Mucosa of rectum (tissue), 2 donors: Measurements from ENCODE around the gene TBK1.

Experiments used
- H3K27ac ChIP-seq, 2 donors: one replicate each; pipeline ENCODE4 v1.7.0; 2013; ENCODE audit warnings: inconsistent platforms in 2 of 2, low read depth in 2 of 2, low read length in 2 of 2
- H3K27me3 ChIP-seq, 2 donors: one replicate each; pipeline ENCODE4 v1.7.0; 2013; ENCODE audit warnings: low read length in 2 of 2; ENCODE audit not compliant: control insufficient read depth in 2 of 2, insufficient read depth in 2 of 2
- H3K36me3 ChIP-seq, 2 donors: one replicate each; pipeline ENCODE4 v1.7.0; 2013; ENCODE audit warnings: low read length in 2 of 2; ENCODE audit not compliant: control insufficient read depth in 2 of 2, insufficient read depth in 2 of 2
- H3K4me1 ChIP-seq, 2 donors: one replicate each; pipeline ENCODE4 v1.7.0; 2013; ENCODE audit warnings: low read length in 2 of 2, mild to moderate bottlenecking in 1 of 2; ENCODE audit not compliant: control insufficient read depth in 2 of 2, insufficient read depth in 2 of 2
- H3K4me3 ChIP-seq, 2 donors: one replicate each; pipeline ENCODE4 v1.7.0; 2013; ENCODE audit warnings: low read length in 2 of 2
- H3K9ac ChIP-seq, 2 donors: one replicate each; pipeline ENCODE4 v1.7.0; 2013; ENCODE audit warnings: low read length in 2 of 2, low read depth in 1 of 2, mild to moderate bottlenecking in 1 of 2
- H3K9me3 ChIP-seq, 2 donors: one replicate each; pipeline ENCODE4 v1.7.0; 2013; ENCODE audit warnings: low read length in 2 of 2; ENCODE audit not compliant: control insufficient read depth in 2 of 2
- donor health status: healthy.
- donor health status: Normal muscosa, but diverticular disease.

The TBK1 gene

GRCh38 chr12:64419696-64420095 is 32.2 kb upstream of the TBK1 start:
- H3K27ac ChIP-seq = no peak overlapping the region
- H3K36me3 ChIP-seq = peaks cover 63 to 73% of the 10 kb centered on the region in 2 donors
- no peak overlapping the region for H3K4me3 ChIP-seq
- H3K27me3 ChIP-seq = no peaks in the 10 kb centered on the region
- no peaks in the 10 kb centered on the region for H3K4me1 ChIP-seq
- no peak overlapping the region for H3K9ac ChIP-seq
- H3K9me3 ChIP-seq = no peaks in the 10 kb centered on the region

DNA sequence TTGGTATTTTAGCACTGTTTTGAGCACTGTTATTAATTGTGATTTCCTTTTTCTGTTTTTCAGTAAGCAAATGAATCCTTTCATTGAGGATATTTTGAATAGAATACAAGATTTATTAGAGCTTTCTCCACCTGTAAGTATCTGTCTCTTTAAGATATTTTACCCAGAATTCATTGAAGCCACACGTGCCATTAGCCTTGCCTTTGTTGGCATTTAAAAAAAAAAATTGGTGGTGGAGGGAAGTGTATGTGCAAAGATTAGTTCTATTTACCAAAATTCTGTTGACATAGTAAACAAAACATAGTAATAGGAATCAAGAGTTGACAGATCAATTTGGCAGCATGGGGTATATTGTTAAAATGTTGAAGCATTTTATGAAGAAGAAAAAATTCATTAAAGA is 23.9 kb upstream of the TBK1 start:
- Histone ChIP-seq H3K9ac (no peak overlapping the region), H3K4me3 (no peak overlapping the region), H3K36me3 (peaks cover 68 to 69% of the 10 kb centered on the region in 2 donors), H3K9me3 (no peaks in the 10 kb centered on the region), H3K4me1 (no peaks in the 10 kb centered on the region), H3K27me3 (no peaks in the 10 kb centered on the region), H3K27ac (no peak overlapping the region)

DNA sequence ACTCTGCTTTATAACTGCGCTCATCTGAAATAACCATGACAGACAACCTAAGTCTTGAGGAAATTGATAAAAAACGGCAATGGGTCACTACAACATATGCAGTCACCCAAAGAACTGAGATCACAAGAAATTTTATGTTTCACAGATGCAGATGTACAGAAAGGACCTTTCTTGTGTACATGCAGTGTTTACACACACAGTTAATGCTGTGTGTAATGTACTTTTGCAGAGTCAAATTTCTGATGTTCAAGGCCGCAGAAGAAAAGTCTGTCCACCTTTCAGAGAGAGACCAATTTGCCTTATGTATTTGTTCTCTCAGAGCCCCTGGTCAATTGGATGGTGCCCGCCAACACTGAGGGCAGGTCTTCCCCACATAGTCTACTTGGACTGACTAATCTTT is 23.0 kb upstream of the TBK1 start:
- Histone ChIP-seq H3K9me3 (no peaks in the 10 kb centered on the region), H3K27me3 (no peaks in the 10 kb centered on the region), H3K36me3 (peaks cover 70% of the 10 kb centered on the region in 2 donors), H3K4me1 (no peaks in the 10 kb centered on the region), H3K9ac (no peak overlapping the region), H3K27ac (no peak overlapping the region), H3K4me3 (no peak overlapping the region)

DNA sequence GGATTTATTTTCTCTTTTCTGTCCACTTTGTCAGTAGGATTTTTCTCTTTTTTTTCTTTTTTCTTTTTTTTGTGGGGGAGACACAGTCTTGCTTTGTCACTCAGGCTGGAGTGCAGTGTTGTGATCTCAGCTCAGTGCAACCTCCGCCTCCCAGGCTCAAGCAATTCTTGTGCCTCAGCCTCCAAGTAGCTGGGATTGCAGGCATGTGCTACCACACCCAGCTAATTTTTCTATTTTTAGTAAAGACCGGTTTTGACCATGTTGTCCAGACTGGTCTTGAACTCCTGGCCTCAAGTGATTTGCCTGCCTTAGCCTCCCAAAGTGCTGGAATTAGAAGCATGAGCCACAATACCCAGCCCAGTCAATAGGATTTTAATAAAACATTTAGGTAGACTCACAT is 21.0 kb upstream of the TBK1 start:
- Histone ChIP-seq H3K4me3 (no peak overlapping the region), H3K4me1 (no peaks in the 10 kb centered on the region), H3K9me3 (no peaks in the 10 kb centered on the region), H3K9ac (no peak overlapping the region), H3K27ac (no peak overlapping the region), H3K27me3 (no peaks in the 10 kb centered on the region), H3K36me3 (peaks cover 62 to 67% of the 10 kb centered on the region in 2 donors)

GRCh38 chr12:64431791-64432190 is 20.1 kb upstream of the TBK1 start:
- Histone ChIP-seq H3K4me1 (no peaks in the 10 kb centered on the region), H3K27ac (no peak overlapping the region), H3K36me3 (peaks cover 64 to 68% of the 10 kb centered on the region in 2 donors), H3K4me3 (no peak overlapping the region), H3K27me3 (no peaks in the 10 kb centered on the region), H3K9ac (no peak overlapping the region), H3K9me3 (no peaks in the 10 kb centered on the region)

DNA sequence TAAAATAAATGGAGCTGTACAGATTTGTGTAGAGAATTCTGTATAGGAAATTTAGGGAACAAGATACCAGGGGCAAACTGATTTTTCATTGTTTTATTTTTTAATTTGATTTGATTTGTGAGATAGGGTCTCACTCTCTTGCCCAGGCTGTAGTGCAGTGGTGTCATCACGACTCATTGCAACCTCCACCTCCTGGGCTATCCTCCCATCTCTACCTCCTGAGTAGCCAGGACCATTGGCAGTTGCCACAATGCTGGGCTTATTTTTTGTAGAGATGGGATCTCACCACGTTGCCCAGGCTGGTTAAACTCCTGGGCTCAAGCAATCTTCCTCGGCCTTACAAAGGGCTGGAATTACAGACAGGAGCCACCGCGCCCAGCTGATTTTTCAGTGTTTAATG is 18.0 kb upstream of the TBK1 start:
- Histone ChIP-seq H3K27ac (no peak overlapping the region), H3K9ac (no peak overlapping the region), H3K4me3 (no peak overlapping the region), H3K36me3 (peaks cover 68 to 72% of the 10 kb centered on the region in 2 donors), H3K9me3 (no peaks in the 10 kb centered on the region), H3K4me1 (no peaks in the 10 kb centered on the region), H3K27me3 (no peaks in the 10 kb centered on the region)

GRCh38 chr12:64440100-64440499 is 11.8 kb upstream of the TBK1 start:
- Histone ChIP-seq H3K4me3 (no peak overlapping the region), H3K27me3 (no peaks in the 10 kb centered on the region), H3K36me3 (peaks cover 38 to 41% of the 10 kb centered on the region in 2 donors), H3K27ac (no peak overlapping the region), H3K9me3 (no peaks in the 10 kb centered on the region), H3K9ac (no peak overlapping the region), H3K4me1 (no peaks in the 10 kb centered on the region)

- peaks cover 13 to 19% of the 10 kb centered on the region in 2 donors for H3K36me3 ChIP-seq
- no peaks in the 10 kb centered on the region for H3K27me3 ChIP-seq
- no peak overlapping the region for H3K27ac ChIP-seq
- H3K4me3 ChIP-seq = no peak overlapping the region
- no peak overlapping the region for H3K9ac ChIP-seq
- no peaks in the 10 kb centered on the region for H3K4me1 ChIP-seq
- H3K9me3 ChIP-seq = no peaks in the 10 kb centered on the region
Measured at GRCh38 chr12:64445490-64445889, 6.4 kb upstream of the TBK1 start.

GRCh38 chr12:64446295-64446694 is 5.6 kb upstream of the TBK1 start:
- H3K9ac ChIP-seq = no peak overlapping the region
- H3K4me1 ChIP-seq = peaks cover 3 to 4% of the 10 kb centered on the region in 2 donors
- H3K4me3 ChIP-seq = no peak overlapping the region
- H3K27me3 ChIP-seq = no peaks in the 10 kb centered on the region
- peaks cover 13 to 16% of the 10 kb centered on the region in 2 donors for H3K36me3 ChIP-seq
- no peaks in the 10 kb centered on the region for H3K9me3 ChIP-seq
- no peak overlapping the region for H3K27ac ChIP-seq

DNA sequence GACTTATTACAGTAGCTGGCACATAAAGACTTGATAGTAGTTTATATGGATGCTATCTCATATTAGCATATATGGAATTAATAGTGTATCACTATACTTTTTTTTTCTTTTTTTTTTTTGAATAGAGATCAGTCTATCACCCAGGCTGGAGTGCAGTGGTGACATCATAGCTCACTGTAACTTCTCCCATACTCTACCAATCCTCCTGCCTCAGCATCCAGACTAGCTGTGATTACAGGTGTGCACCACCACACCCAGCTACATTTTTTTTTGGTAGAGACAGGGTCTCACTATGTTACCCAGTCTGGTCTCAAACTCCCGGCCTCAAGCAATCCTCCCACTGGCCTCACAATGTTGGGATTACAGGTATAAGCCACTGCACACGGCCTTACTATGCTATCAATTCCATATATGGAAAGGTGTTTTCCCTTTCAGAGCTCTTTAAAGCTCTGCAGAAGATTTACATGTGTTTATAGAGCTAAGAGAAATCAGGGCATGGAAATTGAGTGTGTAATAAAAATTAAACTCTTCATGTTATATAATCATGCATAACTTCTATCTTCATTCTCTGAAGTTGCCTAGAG is 1.8 kb upstream of the TBK1 start:
- H3K9ac ChIP-seq = no peak overlapping the region
- H3K4me3 ChIP-seq = no peak overlapping the region
- H3K27ac ChIP-seq = no peak overlapping the region
- H3K27me3 ChIP-seq = no peaks in the 10 kb centered on the region
- peaks cover 11 to 14% of the 10 kb centered on the region in 2 donors for H3K36me3 ChIP-seq
- H3K4me1 ChIP-seq = peaks cover 6 to 14% of the 10 kb centered on the region in 2 donors
- H3K9me3 ChIP-seq = no peaks in the 10 kb centered on the region
